Esophagus muscularis mucosa (tissue), 4 donors: ENCODE measurements around the gene HAAO. TPM values are rescaled to one million over a fixed set of nuclear protein-coding genes. Genes with fewer than 3 reads are reported as not detected.

ENCODE experiments used
- DNase-seq: peaks from one replicate; pipeline ENCODE4 v3.0.0-alpha.2; 2017; ENCODE audit errors: extremely low spot score
- H3K27ac ChIP-seq, 4 donors: fragments of 200-600 bp; sonication (generic); replicated peaks in 1 of 4; 1 replicate in 3 of 4; 2 replicates in 1 of 4; pipeline ENCODE4 v1.5.1; 2016 to 2019; ENCODE audit warnings: mild to moderate bottlenecking in 1 of 4
- H3K27me3 ChIP-seq, 4 donors: fragments of 200-600 bp; sonication (generic); one replicate each; pipeline versions ENCODE4 v1.5.1 to v1.6.0; 2016 to 2019
- H3K36me3 ChIP-seq, 4 donors: fragments of 200-600 bp; sonication (generic); one replicate each; pipeline ENCODE4 v1.5.1; 2016 to 2019
- H3K4me1 ChIP-seq, 4 donors: fragments of 200-600 bp; sonication (generic); one replicate each; pipeline ENCODE4 v1.5.1; 2016 to 2019
- H3K4me3 ChIP-seq, 4 donors: fragments of 200-600 bp; sonication (generic); 1 replicate in 2 of 4; 2 replicates in 2 of 4; pipeline ENCODE4 v1.5.1; 2016 to 2019; ENCODE audit warnings: mild to moderate bottlenecking in 4 of 4, moderate library complexity in 1 of 4
- H3K9me3 ChIP-seq, 4 donors: fragments of 200-600 bp; sonication (generic); 1 replicate in 3 of 4; 2 replicates in 1 of 4; pipeline ENCODE4 v1.5.1; 2016 to 2019
- CTCF ChIP-seq, 3 experiments: fragments of 200-600 bp in 2 of 3; fragments of 450-650 bp in 1 of 3; sonication (generic) in 2 of 3; IDR thresholded peaks; one replicate each; pipeline ENCODE4 v1.5.1; 2017 to 2019; ENCODE audit warnings: antibody characterized with exemption in 3 of 3, mild to moderate bottlenecking in 2 of 3, moderate library complexity in 1 of 3
- EP300 ChIP-seq: sonication (generic); formaldehyde crosslinking; IDR thresholded peaks from one replicate; pipeline ENCODE4 v1.6.1; 2017; ENCODE audit warnings: antibody characterized with exemption
- POLR2A ChIP-seq: fragments of 450-650 bp; IDR thresholded peaks from one replicate; pipeline ENCODE4 v1.6.1; 2017; ENCODE audit warnings: antibody characterized with exemption, moderate library complexity, mild to moderate bottlenecking, low read depth
- POLR2AphosphoS5 ChIP-seq, 2 donors: sonication (generic); formaldehyde crosslinking; IDR thresholded peaks; one replicate each; pipeline ENCODE4 v1.6.1; 2017; ENCODE audit warnings: antibody characterized with exemption in 2 of 2
- WGBS: methylation state at CpG from one replicate; pipeline ENCODE4 v1.1.5; 2018; 5-methylcytosine and 5-hydroxymethylcytosine counted together
- intact Hi-C: fragments of 100-400 bp; cut with DNase I; formaldehyde crosslinking; loops from one replicate; pipeline ENCODE4 v1.15.1; 2023
- total RNA-seq, 4 donors: library from RNA; depleted of rRNA; stranded (reverse); fragments of >200 nt; gene quantifications; one replicate each; pipeline versions ENCODE4 v1.1.0 to v1.2.1, GENCODE V29; 2016

Gene HAAO
- total RNA-seq, 4 donors from 2014 or later: 2.9 to 4.8 (median 4.0) TPM

DNA sequence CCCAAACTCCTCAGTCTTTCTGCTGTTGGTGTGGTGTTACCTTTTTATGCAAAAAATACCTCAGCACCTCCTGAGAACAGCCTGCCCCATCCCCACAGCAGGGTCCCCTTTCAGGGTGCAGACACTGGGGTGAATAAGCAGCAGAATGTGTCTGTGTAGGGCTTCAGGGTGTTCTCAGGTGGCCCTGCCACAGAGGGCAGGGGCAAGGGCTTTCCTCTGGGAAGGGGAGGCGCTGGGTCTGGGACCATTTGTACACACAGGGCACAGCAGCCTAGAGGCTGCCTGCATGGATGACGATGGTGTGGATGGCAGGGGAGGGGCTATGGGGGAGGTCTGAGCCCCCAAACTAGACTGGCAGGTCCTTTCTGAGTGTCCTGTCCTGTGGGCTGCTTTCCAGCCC, 2.6 kb downstream of the HAAO start:
- no peak overlapping the region for H3K27ac ChIP-seq
- TF ChIP-seq CTCF (IDR thresholded peaks at IDR 0.05) (no peak), EP300 (no peak), POLR2A (no peak), POLR2AphosphoS5 (IDR thresholded peaks at IDR 0.05) (no peak)
- DNase-seq: no peak
- no peaks in the 10 kb centered on the region for H3K9me3 ChIP-seq
- peaks cover 3 to 41% (median 34%) of the 10 kb centered on the region in 4 donors for H3K4me1 ChIP-seq
- 100% methylated on average over 1 of the region's 2 CpGs for WGBS
- no peak overlapping the region for H3K4me3 ChIP-seq
- no peaks in the 10 kb centered on the region for H3K36me3 ChIP-seq
- intact Hi-C loops: no loop called here
- H3K27me3 ChIP-seq: no peaks in the 10 kb centered on the region

DNA sequence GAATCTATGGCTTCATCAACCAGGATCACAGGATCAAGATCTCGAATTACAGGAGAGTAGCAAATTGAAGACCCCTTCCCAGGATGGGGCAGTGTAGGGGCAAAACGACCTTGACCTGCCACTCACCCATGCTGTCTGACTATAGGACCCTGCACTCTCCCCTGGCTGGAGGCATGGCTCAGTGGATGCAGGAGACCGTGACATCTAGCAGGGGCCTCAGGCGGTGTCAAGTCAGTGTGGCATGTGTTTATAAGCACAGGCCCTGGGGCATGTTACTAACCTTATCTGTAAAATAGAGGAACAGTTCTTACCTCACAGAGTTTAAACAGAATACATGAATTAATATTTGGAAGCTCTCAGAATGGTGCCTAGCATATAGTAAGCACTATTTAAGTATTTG, 3.5 kb downstream of the HAAO start:
- WGBS: 80% methylated on average over 4 of the region's 4 CpGs
- DNase-seq: no peak
- Histone ChIP-seq H3K4me3 (no peak overlapping the region), H3K36me3 (peaks cover 0 to 4% (median 0%) of the 10 kb centered on the region in 4 donors), H3K27me3 (no peaks in the 10 kb centered on the region), H3K9me3 (no peaks in the 10 kb centered on the region), H3K4me1 (peaks cover 3 to 32% (median 28%) of the 10 kb centered on the region in 4 donors), H3K27ac (no peak overlapping the region)
- no peak for TF ChIP-seq CTCF (IDR thresholded peaks at IDR 0.05)
- TF ChIP-seq EP300: no peak
- no peak for TF ChIP-seq POLR2A
- TF ChIP-seq POLR2AphosphoS5 (IDR thresholded peaks at IDR 0.05): no peak
- intact Hi-C loops: no loop called here

DNA sequence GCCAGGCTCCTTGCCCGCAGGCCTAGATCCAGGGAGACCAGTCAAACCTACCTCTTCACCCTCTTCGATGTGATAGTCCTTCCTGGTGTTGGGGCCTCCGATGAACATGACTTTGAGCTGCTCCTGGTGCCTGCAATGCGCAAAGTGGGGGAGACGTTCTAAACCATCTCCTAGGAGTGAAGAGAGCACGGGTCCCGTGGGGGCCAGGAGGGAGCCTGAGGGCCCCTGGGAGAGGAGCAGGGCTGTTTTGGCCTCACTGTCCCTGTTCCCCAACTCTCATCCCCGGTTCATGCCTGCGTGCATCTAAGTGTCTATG, 3.9 kb downstream of the HAAO start:
- Histone ChIP-seq H3K27me3 (no peaks in the 10 kb centered on the region), H3K36me3 (peaks cover 0 to 8% (median 0%) of the 10 kb centered on the region in 4 donors), H3K4me1 (peaks cover 3 to 29% (median 24%) of the 10 kb centered on the region in 4 donors), H3K27ac (no peak overlapping the region), H3K9me3 (no peaks in the 10 kb centered on the region), H3K4me3 (no peak overlapping the region)
- no peak for TF ChIP-seq POLR2AphosphoS5 (IDR thresholded peaks at IDR 0.05)
- no peak for TF ChIP-seq CTCF (IDR thresholded peaks at IDR 0.05)
- no peak for TF ChIP-seq EP300
- TF ChIP-seq POLR2A: no peak
- no peak for DNase-seq
- intact Hi-C loops: no loop called here
- WGBS: 88% methylated on average over 9 of the region's 9 CpGs

DNA sequence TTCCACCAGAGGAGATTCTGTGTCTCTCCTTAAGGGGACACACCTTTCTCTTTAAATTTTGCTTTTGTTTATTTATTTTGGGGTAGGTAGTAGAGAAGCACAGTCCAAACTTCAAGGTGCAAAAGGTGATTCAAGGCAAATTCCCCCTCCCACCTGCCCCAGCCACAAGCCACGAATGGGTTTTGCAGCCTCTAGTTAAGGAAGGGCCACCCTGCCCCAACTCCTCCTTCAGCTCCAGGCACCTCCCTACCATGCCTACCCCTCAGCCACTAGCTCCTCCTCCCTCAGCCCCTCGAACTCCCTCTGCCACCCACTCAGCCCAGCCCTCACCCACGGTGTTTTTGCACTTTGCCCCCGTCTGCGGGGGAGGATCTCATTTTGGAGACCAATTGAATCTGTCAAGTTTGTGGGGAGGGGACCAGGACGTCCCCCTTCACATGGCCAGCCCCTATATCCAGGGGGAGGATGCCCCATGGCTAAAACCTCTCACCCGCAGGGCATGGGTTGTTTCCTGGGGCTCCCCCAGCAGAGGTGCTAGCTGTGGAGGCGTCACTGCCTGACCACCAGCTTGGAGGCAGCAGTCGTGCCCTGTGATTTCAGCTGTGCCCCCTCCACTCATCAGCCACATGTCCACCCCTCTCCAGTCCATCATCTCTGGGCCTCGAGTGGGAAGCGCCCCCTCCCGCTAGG, 4.5 kb downstream of the HAAO start:
- Histone ChIP-seq H3K27ac (no peak overlapping the region), H3K4me3 (no peak overlapping the region), H3K4me1 (peaks cover 0 to 24% (median 19%) of the 10 kb centered on the region in 4 donors), H3K27me3 (no peaks in the 10 kb centered on the region), H3K9me3 (no peaks in the 10 kb centered on the region), H3K36me3 (peaks cover 0 to 13% (median 0%) of the 10 kb centered on the region in 4 donors)
- DNase-seq: no peak
- WGBS: 91% methylated on average over 12 of the region's 12 CpGs
- intact Hi-C loops: no loop called here
- TF ChIP-seq EP300 (no peak), POLR2A (no peak), CTCF (IDR thresholded peaks at IDR 0.05) (no peak), POLR2AphosphoS5 (IDR thresholded peaks at IDR 0.05) (no peak)

GRCh38 chr2:42787424-42787787, 5.0 kb downstream of the HAAO start:
- no peak overlapping the region for H3K27ac ChIP-seq
- WGBS: 89% methylated on average over 3 of the region's 3 CpGs
- H3K9me3 ChIP-seq: no peaks in the 10 kb centered on the region
- H3K36me3 ChIP-seq: peaks cover 0 to 19% (median 0%) of the 10 kb centered on the region in 4 donors
- TF ChIP-seq CTCF (IDR thresholded peaks at IDR 0.05) (no peak), EP300 (no peak), POLR2AphosphoS5 (IDR thresholded peaks at IDR 0.05) (no peak), POLR2A (no peak)
- intact Hi-C loops: no loop called here
- DNase-seq: no peak
- peaks cover 0 to 20% (median 14%) of the 10 kb centered on the region in 4 donors for H3K4me1 ChIP-seq
- no peaks in the 10 kb centered on the region for H3K27me3 ChIP-seq
- H3K4me3 ChIP-seq: no peak overlapping the region
